NCI-H2081 treated with DMSO at 0.1 percent for 48 hours (cell line): ENCODE results near the gene ITGAE.
"Not testable (repeated sequence)": the region's sequence is repeated elsewhere in the genome, so short reads cannot be mapped to it uniquely, and the experiment has no call there.

Experiments used
- DNase-seq: peaks from one replicate; lab custom pipeline; 2025; lab: John Stamatoyannopoulos, UW

Gene ITGAE

GRCh38 chr17:3755335-3756030, 45.5 kb downstream of the ITGAE start:
- DNase-seq: no peak

GRCh38 chr17:3754458-3755334, 46.3 kb downstream of the ITGAE start:
- peak; percentile 66 for DNase-seq

- DNase-seq: no peak
Observed at GRCh38 chr17:3754066-3754457, 46.9 kb downstream of the ITGAE start.

GRCh38 chr17:3753624-3754023, 47.4 kb downstream of the ITGAE start:
- DNase-seq: no peak

DNA sequence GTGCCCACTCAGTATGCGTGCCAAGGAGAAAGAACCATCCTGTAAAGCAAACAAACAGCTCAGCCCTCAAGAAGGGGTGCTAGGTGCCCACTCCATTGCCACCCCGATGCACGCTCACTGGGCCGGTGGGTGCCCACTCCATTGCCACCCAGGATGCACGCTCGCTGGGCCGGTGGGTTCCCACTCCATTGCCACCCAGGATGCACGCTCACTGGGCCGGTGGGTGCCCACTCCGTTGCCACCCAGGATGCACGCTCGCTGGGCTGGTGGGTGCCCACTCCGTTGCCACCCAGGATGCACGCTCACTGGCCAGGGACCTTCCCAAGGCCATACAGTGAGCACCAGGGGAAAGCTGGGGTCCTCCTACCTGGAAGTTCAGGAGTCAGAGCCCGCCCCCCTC, 49.2 kb downstream of the ITGAE start:
- no peak for DNase-seq

GRCh38 chr17:3750926-3751325, 50.1 kb downstream of the ITGAE start:
- DNase-seq: no peak

DNA sequence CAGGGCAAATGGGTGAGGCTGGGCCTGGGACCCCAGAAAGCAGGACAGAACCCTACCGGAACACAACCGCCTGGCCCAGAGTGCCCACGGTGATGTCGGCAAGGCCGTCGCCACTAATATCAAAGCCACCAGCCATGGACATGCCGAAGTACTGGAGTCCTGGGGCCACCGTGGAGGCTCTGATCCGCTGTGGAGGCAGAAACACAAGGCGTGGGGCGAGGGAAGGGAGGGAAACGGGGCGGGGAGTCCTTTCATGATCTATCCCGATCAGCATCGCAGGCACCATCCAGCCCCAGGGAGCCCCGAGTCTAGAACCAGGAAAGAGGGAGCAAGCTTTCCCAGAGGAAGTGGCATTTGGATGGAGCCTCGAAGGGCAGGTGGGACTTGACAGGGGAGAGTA, 50.7 kb downstream of the ITGAE start:
- no peak for DNase-seq

DNA sequence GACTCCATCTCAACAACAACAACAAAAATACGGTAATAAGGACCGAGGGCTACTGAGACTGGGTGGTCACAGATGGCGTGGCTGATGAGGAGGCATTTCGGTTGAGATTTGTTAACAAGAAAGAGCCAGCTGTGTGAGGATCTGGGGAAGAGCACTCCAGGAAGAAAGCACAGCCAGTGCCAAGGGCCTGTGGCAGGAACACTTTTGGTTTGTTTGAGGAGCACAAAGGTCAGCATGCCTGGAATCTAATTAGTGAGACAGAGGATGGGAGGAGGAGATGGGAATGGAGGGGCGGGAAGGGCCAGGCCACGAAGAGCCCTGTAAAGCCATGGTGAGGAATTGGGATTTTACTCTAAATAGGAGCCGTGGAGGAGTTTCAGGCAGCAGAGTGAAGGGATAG, 52.4 kb downstream of the ITGAE start:
- no peak for DNase-seq

DNA sequence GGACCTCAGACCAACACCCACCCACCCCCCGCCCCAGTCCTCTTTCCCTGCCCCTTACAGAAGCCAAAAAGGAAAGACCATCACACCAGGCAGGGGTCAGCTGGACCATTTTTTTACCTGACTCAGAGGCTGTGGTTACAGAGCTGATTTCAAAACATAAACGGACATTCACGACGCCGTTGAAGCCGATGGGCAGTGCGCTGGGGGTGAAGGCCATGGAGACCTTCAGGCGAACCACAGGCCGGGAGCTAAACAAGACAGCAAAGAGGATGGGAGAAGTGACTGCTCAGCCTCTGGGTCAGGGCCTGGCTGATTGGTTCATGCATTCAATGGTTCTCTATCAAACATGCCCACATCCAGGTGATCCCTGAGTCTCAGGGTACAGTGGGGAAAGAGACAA, 53.2 kb downstream of the ITGAE start:
- DNase-seq: no peak

DNA sequence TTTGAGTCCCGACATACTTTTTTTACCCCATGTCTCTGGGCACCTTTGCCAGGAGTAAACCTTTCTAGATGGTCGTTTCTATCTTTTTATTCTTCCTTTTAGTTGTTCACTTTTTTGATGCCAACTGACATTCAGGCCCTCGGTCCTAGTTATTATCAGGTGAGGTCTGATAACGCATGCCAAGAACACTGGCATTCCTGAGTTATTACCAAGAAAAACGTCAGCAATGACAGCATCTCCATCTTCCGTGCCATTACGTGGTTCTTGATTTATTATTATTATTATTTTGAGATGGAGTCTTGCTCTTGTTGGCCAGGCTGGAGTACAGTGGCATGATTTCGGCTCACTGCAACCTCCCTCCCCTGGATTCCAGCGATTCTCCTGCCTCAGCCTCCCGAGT, 55.9 kb downstream of the ITGAE start:
- DNase-seq: no peak

DNA sequence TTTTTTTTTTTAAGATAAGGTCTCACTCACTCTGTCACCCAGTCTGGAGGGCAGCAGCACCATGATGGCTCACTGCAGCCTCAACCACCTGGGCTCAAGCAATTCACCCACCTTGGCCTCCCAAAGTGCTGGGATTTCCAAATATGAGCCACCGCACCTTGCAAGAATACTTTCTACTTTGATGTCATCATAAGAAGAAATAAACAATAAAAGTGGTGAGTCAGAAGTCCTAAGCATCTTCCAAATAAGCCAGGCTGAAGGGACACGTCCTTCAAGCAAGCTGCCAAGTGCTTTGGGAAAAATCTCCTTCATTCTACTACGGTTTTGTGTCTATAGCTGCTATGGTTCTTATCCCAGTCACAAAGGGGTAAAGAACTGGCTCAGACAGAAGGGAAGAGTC, 57.0 kb downstream of the ITGAE start:
- no peak for DNase-seq

GRCh38 chr17:3740611-3741073, 60.3 kb downstream of the ITGAE start:
- no peak for DNase-seq

GRCh38 chr17:3739422-3740124, 61.4 kb downstream of the ITGAE start:
- no peak for DNase-seq

DNA sequence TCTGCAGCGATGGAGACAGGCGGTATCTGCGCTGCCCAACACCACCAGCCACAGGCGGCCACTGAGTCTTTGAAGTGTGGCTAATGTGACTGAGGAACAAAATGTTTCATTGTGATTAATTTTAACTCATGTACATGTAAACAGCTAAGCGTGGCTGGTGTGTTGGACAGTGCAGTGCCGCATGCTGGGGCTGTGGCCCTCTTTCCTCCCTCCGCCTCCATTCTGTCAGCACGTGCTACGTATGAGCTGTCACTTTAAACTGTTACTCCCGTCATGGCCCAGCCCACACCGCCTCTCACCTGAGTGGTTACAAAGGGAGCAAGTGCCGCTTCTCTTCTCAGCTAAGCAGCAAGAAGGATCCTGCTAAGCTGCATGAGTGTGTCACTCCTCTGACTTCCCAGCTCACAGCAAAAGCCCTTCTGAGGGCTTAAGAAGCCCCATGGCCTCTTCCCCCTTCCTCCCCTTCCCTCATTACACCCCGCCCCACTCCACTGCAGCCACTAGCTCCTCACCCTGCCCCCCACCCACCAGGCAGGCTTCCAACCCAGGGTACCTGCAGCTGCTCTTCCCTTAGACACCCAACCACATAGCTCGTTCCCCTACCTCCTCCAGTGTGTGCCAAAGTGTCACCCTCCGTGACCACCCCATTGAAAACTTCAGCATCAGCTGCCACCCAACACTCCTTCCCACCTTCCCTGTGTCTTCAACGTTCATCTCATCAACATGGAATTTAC, 62.3 kb downstream of the ITGAE start:
- DNase-seq: no peak

GRCh38 chr17:3735515-3735914, 65.5 kb downstream of the ITGAE start:
- no peak for DNase-seq

- DNase-seq: not testable (repeated sequence)
Observed at GRCh38 chr17:3734911-3735276, 66.1 kb downstream of the ITGAE start.

GRCh38 chr17:3732210-3732621, 68.8 kb downstream of the ITGAE start:
- no peak for DNase-seq

GRCh38 chr17:3730881-3731429, 70.0 kb downstream of the ITGAE start:
- DNase-seq: no peak

DNA sequence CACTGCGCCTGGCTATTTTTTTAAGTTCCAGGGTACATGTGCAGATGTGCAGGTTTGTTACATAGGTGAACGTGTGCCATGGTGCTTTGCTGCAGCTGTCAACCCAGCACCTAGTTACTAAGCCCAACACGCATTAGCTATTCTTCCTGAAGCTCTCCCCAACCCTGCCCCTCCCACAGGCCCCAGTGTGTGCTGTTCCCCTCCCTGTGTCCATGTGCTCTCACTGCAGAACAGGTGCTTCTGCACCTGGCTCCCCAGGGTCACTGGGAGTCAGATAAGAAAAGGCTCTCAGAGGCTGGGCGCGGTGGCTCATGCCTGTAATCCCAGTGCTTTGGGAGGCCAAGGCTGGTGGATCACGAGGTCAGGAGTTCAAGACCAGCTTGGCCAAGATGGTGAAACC, 71.1 kb downstream of the ITGAE start:
- no peak for DNase-seq

- DNase-seq: not testable (repeated sequence)
Observed at GRCh38 chr17:3728099-3728498, 72.9 kb downstream of the ITGAE start.

DNA sequence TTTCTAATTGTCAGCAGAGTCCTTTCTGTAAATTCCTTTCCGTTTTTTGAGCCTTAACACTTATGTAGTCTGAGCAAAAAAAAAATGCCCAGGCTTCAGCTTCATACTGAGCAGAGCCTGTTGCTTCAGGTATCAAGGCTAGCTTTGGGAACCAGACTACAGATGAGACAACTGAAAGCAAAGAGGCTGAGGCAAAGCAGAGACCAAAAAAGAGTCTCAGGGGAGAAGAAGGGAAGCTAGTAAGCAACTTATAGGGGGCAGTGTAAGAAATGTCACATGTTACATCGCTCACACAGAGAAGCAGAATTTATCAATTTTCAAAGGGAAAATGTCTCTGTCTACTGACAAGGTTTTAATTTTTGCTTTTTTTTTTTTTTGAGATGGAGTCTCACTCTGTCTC, 73.9 kb downstream of the ITGAE start:
- DNase-seq: no peak
